Stimulated activated CD8-positive, alpha-beta memory T cell treated with anti-CD3 and anti-CD28 coated beads, Interleukin-15, amount 100 ng/mL, for 1 hour (primary cell): ENCODE results near the gene DCXR.

ENCODE experiments used
- DNase-seq: peaks from one replicate; pipeline ENCODE4 v3.0.0-alpha.2; 2020; ENCODE audit warnings: low read depth

The DCXR gene

GRCh38 chr17:81998212-81998611, 39.3 kb downstream of the DCXR start:
- DNase-seq, result no peak

DNA sequence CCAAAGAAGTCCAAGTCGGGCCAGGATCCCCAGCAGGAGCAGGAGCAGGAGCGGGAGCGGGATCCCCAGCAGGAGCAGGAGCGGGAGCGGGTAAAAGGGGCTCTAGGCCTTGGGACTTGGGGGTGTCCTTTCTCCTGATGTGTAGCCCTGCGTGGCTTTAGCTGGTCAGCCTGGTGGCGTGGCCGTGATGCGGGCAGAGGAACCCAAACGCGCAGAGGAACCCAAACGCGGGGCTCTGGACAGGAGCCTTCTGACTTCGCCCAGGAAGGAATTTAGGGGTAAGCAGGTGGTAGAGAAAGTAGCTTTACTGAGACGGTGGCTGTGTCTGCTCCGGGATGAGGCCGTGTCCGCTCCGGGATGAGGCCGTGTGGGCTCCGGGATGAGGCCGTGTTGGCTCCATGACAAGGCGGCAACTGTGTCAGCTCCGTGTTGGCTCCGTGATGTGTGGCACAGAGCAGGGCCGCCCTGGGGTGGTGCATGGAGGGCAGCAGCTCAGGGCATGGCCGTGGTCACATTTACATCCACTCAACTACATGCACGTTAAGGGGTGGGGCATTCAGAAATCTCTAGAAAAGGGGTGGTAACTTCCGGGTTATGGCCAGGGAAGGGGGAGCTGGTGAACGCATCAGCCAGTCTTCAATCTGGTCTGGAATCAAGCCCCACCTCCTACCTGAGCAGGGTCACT, 40.6 kb downstream of the DCXR start:
- no peak for DNase-seq

- DNase-seq, result no peak
Observed at GRCh38 chr17:81996232-81996756, 41.2 kb downstream of the DCXR start.

DNA sequence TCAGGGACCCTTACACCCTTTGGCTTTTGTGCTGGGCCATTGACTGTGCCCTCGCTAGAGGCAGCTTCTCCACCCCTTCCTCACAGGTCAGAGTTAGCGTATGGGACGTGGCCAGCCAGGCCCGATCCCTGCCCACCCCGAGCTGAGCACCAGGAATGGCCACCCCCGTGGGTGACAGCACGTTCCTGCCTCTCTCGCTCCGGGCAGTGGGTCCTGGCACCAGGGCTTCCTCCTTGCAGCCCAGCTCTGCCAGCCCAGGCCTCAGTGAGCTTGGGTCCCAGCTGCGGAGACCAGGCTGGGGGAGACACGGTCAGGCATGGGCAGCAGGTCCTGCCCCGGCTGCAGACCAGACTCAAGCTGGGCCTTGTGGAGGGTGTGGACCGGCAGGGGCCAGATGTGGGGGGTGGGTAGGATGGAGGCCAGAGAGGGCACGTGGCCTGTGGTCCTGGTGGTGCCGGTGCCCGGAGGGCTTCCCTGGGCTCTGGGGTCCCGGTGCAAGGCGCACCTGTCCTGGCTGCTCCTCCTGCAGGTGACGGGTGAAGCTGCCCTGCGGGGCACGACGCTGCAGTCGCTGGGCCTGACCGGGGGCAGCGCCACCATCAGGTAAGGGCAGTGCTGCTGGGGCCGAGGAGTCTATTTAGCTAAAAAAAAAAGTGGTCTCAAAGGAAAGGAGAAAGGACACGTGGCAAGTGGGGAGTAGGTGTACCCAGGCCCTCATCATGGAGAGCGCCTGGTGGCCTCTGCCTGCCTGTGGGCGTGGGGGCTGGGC, 41.9 kb downstream of the DCXR start:
- DNase-seq, result no peak

DNA sequence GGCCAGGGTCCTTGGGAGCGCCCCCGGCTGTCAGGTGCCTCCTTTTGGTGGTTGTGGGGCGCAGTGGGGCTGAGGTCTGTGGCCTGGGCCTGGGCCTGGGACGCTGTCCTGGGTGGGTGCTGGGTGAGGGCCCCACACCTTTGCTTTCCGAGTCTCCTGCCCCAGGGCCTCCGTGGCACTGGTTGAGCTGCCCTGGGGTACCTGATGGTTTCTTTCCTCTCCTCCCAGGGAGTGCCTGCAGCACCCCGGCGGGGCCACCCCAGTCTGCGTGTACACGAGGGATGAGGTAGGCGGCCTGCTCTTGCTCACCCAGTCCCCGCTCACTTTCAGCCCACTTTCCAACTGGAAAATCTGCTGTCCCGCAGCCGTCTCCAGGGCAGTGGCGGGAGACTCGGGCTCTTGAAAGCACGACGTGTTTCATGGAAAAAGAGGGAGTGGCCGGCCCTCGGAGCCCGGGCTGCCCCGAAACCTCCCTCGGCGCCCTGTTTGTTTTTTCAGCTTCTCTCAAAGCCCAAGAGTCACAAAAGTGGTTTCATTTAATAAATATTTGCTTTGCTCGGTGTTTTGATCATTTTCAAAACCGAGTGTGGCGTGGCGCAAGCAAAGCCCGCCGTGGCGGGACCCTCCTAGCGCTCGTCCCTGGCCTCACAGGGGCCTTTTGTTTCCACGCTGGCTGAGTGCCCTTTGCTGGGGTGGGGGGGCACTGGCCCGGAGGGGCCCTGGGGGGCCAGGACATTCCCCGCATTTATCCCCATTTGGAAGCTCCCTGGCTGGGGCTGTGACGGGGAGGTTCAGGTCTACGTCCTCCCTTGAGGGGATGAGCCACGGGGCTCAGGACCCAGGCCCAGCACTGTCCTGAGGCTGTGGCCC, 42.7 kb downstream of the DCXR start:
- DNase-seq, result no peak

DNA sequence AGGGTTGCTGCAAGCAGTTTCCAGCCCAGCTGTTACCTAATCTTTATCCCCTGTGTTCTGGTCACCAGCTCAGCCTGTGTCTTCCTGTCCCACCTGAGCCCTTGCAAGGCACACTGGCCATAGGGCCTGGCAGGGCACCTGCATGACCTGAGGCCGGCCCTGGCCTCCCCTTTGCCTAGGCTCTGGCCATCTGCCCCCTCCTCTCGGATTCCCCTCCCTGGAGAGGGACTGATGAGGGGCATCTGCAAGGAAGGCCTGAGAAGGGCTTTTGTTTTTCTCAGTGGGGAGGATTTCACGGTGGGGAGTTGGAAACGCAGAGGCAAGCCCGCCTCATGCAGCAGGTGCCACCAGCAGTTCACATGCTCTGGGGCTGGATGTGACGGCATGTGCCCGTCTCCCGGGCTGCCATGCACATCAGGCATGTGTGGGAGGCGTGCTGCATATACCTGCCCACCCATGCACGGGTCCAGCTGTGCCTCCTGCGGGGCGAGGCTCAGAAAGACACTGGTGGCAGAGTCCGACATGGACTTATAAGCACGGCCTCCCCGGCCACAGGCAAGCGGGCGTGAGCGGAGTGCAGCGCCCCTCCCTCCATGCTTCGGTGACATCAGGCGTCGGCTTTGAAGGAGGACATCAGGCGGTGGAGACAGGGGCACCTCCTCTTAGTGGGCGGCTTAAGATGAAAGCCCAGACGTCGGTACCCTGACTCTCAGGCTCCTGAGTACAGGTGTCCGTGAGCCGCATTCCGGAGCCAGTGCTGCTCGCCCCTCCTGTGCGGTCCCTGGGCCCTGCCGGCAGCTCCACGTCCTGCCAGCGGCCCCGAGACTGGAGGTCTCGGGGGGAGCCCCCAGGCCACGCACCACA, 43.5 kb downstream of the DCXR start:
- DNase-seq, result no peak

- no peak for DNase-seq
Observed at GRCh38 chr17:81992306-81993102, 45.0 kb downstream of the DCXR start.

GRCh38 chr17:81991684-81992305, 45.7 kb downstream of the DCXR start:
- no peak for DNase-seq

DNA sequence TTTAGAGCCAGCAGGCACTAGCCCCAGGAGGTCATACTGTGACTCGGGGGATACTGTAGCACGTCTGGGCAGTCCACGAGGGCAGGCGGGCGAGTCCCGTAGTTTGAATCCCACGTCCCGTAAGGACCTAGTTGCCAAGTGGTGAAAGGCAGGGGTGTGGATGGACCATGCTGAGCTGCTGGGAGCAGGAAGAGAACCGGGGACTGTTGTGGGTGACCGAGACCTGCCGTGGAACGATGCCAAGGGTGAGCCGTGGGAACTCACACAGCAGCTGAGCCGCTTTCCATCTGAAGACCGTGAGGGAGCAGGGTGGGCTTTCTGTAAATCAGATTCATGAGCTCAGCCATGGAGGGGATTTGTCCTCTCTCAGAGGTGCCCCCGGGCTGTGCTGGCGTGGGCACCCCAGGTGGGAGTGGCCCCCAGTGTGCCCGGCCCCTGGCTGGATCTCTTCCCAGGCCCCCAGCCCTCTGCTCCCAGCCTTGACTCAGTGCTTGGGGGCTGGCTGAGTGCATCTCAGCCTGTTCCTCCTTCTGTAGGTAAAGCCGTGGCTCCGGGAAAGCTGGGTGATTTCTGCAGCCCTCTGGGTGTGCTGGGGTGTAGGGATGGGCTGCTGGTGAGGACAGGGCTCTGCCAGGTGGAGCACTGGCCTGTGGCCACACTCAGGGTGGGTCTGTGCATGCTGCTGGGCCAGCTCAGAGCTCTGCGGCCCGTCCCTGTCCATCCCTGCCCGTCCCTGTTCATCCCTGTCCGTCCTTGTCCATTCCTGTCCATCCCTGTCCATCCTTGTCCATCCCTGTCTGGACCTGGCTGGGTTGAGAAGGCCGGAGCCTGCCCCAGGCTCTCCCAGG, 46.4 kb downstream of the DCXR start:
- DNase-seq, result no peak

- DNase-seq, result no peak
Observed at GRCh38 chr17:81987161-81987770, 50.2 kb downstream of the DCXR start.

GRCh38 chr17:81986606-81987005, 50.9 kb downstream of the DCXR start:
- no peak for DNase-seq
